PFSK-1 (cell line): ENCODE measurements around the gene TTC13.

Experiments
- FOXP2 ChIP-seq: optimal IDR thresholded peaks from 2 replicates; pipeline ENCODE3; 2011; ENCODE audit warnings: borderline replicate concordance, control low read depth, inconsistent platforms; ENCODE audit not compliant: insufficient read depth; ENCODE audit errors: extremely low read length, extremely low read depth
- POLR2AphosphoS5 ChIP-seq: IDR thresholded peaks from 2 replicates; pipeline ENCODE4 v1.6.1; 2012; ENCODE audit warnings: low read depth, mild to moderate bottlenecking, control low read depth, low read length, moderate library complexity
- SIN3A ChIP-seq: IDR thresholded peaks from 2 replicates; pipeline ENCODE4 v1.6.1; 2012; ENCODE audit warnings: mild to moderate bottlenecking, low read length, moderate library complexity, borderline replicate concordance; ENCODE audit not compliant: insufficient read depth
- TAF1 ChIP-seq: IDR thresholded peaks from 2 replicates; pipeline ENCODE4 v1.6.1; 2012; ENCODE audit warnings: low read length, control low read depth, borderline replicate concordance; ENCODE audit not compliant: insufficient read depth
- TF ChIP-seq, protein P1 (sequence below), 2 experiments: IDR thresholded peaks; 2 replicates each; pipeline versions ENCODE4 v1.6.1 to v1.8.0; 2011 to 2012; ENCODE audit warnings: low read depth in 2 of 2, low read length in 2 of 2, control low read depth in 1 of 2, inconsistent platforms in 1 of 2, mild to moderate bottlenecking in 1 of 2, moderate library complexity in 1 of 2; ENCODE audit not compliant: insufficient read depth in 1 of 2

TTC13 gene

DNA sequence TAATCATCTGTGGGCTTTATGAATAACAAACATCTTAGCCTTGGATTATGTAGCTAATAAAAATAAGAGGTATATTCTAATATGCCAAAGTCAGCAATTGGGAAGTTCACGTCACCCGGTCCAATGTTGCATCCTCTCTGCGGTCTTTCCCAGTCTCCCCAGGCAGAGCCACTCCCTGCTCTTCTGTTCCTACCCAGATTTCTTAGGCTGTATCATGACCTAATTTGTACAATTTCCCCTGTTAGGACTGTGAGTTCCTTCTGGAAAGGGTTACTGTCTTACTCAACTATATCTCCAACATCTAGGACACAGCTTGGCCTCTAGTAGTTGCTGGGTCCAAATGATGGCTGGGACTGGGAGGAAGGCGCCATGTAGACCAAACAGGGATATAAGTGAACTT is 80.5 kb downstream of the TTC13 start:
- TF ChIP-seq SIN3A, result no peak
- TF ChIP-seq TAF1, result no peak

DNA sequence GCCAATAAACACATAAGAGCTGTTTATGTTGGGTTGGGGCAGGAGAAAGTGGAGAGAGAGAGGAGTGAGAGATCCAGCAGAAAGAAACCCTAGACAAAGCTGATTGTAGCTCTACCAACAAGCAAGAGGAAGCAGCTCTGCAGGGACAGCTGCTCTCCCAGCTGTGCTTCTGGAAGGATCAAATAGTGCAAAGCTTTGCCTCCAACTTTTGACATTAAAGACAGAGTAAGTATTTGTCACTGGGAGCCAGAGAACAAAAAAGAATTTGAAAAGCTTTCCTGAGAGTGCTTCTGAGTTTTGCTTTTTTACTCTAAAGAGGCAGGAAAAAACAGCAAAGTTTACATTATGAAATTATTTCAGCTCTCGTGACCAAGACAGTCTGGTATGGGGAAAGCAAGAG is 81.9 kb downstream of the TTC13 start:
- TF ChIP-seq FOXP2, result no peak
- no peak for TF ChIP-seq POLR2AphosphoS5
- TF ChIP-seq, protein P1, sequence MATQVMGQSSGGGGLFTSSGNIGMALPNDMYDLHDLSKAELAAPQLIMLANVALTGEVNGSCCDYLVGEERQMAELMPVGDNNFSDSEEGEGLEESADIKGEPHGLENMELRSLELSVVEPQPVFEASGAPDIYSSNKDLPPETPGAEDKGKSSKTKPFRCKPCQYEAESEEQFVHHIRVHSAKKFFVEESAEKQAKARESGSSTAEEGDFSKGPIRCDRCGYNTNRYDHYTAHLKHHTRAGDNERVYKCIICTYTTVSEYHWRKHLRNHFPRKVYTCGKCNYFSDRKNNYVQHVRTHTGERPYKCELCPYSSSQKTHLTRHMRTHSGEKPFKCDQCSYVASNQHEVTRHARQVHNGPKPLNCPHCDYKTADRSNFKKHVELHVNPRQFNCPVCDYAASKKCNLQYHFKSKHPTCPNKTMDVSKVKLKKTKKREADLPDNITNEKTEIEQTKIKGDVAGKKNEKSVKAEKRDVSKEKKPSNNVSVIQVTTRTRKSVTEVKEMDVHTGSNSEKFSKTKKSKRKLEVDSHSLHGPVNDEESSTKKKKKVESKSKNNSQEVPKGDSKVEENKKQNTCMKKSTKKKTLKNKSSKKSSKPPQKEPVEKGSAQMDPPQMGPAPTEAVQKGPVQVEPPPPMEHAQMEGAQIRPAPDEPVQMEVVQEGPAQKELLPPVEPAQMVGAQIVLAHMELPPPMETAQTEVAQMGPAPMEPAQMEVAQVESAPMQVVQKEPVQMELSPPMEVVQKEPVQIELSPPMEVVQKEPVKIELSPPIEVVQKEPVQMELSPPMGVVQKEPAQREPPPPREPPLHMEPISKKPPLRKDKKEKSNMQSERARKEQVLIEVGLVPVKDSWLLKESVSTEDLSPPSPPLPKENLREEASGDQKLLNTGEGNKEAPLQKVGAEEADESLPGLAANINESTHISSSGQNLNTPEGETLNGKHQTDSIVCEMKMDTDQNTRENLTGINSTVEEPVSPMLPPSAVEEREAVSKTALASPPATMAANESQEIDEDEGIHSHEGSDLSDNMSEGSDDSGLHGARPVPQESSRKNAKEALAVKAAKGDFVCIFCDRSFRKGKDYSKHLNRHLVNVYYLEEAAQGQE (IDR thresholded peaks at IDR 0.05; ENCODE audit: insufficient read depth in 1 of 2, low read depth in 2 of 2, low read length in 2 of 2), result no peak
- TF ChIP-seq SIN3A, result no peak
- no peak for TF ChIP-seq TAF1

DNA sequence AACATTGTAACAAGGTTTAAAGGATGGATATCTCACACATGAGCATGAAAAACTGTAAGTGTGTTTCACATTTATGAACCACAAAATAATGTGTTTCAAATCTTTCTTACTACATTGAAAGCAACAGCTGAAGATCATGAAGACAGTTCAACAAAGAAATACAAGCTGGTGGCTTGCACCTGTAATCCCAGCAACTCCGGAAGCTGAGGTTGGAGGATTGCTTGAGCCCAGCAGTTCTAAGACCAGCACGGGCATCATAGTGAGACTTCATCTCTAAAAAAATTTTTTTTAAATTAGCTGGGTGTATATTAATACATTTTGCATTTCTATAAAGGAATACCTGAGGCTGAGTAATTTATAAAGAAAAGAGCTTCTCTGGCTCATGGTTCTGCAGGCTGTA is 83.2 kb downstream of the TTC13 start:
- no peak for TF ChIP-seq POLR2AphosphoS5

DNA sequence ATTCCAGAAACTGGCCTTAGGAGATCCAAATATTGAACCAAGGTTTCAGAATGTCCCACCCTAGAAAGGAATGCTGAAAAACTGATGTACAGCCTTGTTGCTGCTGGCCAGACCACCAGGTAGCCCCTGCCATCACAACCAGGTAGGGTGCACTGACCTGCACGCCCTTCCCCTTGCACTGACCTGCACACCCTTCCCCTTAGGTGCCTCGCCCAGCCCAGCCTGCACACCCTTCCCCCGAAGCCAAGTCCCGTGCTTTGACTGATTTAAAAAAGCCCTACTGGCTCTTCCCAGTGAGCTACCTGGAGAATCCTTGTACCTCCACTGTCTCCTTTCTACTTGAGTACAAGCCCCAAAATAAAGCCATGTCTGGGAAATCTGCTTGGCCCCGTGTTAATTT is 84.0 kb downstream of the TTC13 start:
- TF ChIP-seq, protein P1 (IDR thresholded peaks at IDR 0.05; ENCODE audit: insufficient read depth in 1 of 2, low read depth in 2 of 2, low read length in 2 of 2), result no peak
- TF ChIP-seq TAF1 (no peak), SIN3A (no peak), POLR2AphosphoS5 (no peak), FOXP2 (no peak)

DNA sequence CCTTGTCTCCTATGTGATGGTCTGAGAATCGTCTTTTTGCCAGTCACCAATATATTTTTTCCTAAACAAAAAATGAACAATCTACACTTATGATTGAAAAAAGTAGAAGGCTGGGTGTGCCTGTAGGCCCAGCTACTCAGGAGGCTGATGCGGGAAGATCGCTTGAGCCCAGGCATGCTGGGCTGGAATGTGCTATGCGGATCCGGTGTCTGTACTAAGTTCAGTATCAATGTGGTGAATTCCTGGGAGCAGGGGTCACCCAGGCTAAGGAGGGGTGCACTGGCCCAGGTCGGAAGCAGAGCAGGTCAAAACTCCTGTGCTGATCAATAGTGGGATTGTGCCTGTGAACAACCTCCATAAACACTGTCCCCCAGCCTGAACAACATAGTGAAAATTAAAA is 84.6 kb downstream of the TTC13 start:
- TF ChIP-seq FOXP2 (no peak), TAF1 (no peak), POLR2AphosphoS5 (no peak), SIN3A (no peak)
- TF ChIP-seq, protein P1 (IDR thresholded peaks at IDR 0.05; ENCODE audit: insufficient read depth in 1 of 2, low read depth in 2 of 2, low read length in 2 of 2), result no peak

DNA sequence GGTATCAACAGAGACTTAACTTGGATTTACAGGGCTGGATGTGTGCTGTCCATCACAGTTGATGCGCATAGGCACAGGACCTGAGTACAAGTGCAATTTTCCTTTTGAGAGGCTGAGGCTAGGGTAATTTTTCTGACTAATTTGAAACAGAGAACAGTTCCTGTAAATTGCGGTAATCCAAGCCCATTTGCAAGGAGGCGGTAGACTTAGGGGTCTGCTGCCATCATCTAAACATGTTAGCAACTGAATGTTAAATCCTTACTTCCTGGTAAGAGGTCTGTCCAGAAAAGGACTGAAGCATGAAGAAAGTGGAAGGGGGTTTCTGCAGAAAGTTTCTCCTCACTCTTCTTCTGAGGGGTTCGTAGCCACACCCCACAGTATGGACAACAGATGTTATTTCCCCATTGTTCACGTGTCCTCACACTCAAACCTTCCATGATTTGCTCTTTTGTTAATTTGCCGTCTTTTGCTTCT is 86.6 kb downstream of the TTC13 start:
- TF ChIP-seq SIN3A (no peak), TAF1 (no peak), POLR2AphosphoS5 (no peak), FOXP2 (no peak)
- TF ChIP-seq, protein P1 (IDR thresholded peaks at IDR 0.05; ENCODE audit: insufficient read depth in 1 of 2, low read depth in 2 of 2, low read length in 2 of 2), result no peak
